Choroid plexus epithelial cell (primary cell): Measurements from ENCODE around the gene CNIH4.

Source experiments
- DNase-seq: peaks from one replicate; pipeline ENCODE4 v3.0.0-alpha.2; 2010; ENCODE audit warnings: low read depth
- H3K4me3 ChIP-seq: 2 replicates; pipeline ENCODE4 v1.5.1; 2011; ENCODE audit warnings: low read depth, mild to moderate bottlenecking, control low read depth, low read length, moderate library complexity
- TF ChIP-seq, protein P1 (sequence below): conservative IDR thresholded peaks from 2 replicates; pipeline ENCODE4 v1.5.1; 2011; ENCODE audit warnings: low read depth, mild to moderate bottlenecking, control low read depth, inconsistent platforms, low read length, moderate library complexity

CNIH4 gene

DNA sequence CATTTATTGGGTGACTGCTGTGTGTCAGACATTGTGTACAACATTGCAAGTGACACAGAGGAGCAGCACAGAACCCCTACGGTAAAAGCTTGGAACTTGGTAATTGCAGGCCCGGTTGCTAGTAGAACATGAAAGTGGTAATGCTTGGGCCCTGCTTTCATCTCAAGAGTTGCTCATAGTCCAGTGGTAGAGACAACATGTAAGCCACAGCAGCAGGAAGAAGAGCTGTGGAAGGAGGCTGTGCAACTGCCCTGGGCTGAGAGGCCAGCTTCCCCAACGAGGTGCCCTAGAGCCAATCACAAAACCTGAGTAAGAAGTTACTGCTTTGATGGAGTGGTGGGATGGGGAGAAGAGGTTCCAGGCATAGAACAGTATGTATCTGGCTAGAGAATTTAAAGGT, 18.4 kb downstream of the CNIH4 start:
- no peak overlapping the region for H3K4me3 ChIP-seq
- DNase-seq = no peak
- TF ChIP-seq, protein P1, sequence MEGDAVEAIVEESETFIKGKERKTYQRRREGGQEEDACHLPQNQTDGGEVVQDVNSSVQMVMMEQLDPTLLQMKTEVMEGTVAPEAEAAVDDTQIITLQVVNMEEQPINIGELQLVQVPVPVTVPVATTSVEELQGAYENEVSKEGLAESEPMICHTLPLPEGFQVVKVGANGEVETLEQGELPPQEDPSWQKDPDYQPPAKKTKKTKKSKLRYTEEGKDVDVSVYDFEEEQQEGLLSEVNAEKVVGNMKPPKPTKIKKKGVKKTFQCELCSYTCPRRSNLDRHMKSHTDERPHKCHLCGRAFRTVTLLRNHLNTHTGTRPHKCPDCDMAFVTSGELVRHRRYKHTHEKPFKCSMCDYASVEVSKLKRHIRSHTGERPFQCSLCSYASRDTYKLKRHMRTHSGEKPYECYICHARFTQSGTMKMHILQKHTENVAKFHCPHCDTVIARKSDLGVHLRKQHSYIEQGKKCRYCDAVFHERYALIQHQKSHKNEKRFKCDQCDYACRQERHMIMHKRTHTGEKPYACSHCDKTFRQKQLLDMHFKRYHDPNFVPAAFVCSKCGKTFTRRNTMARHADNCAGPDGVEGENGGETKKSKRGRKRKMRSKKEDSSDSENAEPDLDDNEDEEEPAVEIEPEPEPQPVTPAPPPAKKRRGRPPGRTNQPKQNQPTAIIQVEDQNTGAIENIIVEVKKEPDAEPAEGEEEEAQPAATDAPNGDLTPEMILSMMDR = no peak

DNA sequence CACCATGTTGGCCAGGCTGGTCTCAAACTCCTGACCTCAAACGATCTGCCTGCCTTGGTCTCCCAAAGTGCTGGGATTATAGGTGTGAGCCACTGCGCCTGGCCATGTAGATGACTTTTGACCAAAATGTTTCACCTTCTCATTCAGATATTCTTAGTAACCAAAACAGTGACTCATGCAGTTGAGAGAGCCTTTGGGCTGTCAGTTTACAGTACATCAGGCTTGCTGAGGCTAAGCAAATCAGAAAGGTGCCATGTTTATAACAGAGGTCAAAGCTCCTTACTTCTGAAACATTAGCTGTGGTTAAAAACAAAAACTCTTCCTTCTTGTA, 21.0 kb downstream of the CNIH4 start:
- TF ChIP-seq, protein P1 = no peak
- peak; percentile 87 for DNase-seq
- no peak overlapping the region for H3K4me3 ChIP-seq

DNA sequence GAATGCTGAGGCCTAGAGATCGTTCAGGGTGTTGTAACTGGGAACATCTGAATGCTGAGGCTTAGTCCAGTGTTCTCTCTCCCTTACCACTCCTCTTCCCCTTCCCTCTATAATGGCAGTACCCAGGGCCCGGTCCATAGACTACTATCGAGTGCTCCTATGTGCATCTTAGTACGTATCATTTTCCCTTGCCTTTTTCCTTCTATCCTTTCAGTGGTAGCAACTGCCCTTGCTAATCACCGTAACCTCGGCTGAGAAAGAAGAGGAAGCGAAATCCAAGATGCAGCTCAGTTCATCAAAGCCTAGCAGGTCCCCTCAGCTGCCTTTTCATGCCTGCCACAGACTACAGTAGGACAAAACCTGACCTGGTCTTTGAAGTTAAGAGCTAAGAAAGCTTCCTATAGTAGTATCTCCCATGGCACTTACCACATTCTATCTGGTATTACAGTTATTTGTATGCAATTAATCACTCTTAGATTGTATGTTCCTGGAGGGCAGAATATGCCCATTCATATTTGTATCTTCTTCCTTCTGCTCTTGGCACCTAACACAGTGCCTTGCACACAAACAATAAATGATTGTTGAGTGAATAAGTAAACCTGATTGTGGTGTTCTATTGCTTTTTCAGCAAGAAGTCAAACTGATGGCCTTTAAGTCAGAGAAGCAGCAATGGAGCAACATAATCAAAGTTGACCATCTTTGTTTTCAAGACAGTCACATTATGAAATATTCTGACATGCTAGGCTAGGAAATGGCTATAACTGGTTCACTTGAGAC, 22.4 kb downstream of the CNIH4 start:
- TF ChIP-seq, protein P1 = no peak
- no peak for DNase-seq
- no peak overlapping the region for H3K4me3 ChIP-seq

DNA sequence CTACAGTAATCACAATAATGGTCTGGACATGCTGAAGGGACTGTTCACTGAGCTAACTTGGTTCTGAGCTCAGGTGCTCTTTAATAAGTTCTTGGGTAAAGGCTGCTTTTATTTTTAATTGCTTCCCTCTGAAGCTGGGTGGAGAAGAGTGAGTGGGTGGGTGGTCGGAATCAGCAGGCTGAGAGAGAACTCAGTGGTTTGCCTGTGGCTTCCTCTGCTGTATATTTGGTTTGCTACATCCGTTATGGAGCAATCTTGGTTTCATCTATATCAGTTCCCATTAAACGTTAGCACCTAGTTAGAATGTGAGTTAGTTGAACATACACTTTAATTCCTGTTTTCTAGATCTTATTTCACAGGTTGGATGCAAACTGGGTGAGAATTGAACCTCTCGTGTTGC, 23.3 kb downstream of the CNIH4 start:
- TF ChIP-seq, protein P1 = no peak
- peak; percentile 47 for DNase-seq
- H3K4me3 ChIP-seq = no peak overlapping the region

DNA sequence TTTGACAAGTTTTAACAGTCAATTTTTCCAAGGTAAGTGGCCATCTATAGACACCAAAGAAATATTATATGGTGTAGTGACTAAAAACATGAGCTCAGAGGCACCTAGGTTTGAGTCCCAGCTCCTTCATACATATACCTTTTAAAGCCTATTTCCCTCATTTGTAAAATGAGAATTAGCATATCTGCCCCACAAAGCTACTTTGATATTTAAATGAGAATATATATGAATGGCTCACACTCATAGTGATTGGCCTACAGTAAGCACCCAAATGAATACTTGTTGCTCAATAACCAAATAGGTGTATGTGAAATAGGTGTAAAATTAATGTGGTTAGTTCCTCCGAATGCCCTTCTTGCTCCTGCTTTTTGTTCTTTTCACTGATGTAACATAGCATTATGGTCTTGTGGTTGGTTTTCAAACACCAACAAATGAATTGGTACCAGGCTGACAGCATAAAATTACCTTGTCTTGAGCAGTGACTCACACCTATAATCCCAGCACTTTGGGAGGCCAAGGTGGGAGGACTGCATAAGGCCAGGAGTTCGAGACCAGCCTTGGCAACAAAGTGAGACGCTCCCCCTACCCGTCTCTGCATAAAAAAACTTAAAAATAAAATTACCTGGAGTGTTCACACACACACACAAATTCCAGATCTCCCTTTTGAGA, 25.3 kb downstream of the CNIH4 start:
- H3K4me3 ChIP-seq = no peak overlapping the region
- DNase-seq = no peak
- TF ChIP-seq, protein P1 = no peak

DNA sequence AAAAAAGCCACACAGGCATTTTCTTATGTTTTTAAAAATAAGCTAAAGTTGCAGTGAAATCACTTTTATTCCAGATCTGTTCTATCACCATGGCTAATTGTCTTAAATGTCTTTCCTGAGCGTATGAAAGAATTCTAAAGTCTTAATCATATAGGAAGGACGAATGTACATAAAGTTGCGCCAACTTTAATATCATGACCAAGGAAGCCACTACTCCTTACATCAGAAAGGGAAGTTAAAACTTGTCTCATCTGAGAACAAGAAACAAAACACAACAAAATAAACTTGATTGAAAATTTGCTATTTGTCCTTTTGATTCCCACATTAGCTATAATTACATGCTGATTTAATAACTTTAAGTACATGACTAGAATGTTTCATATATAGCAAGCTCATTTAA, 26.5 kb downstream of the CNIH4 start:
- no peak for DNase-seq
- H3K4me3 ChIP-seq = no peak overlapping the region
- TF ChIP-seq, protein P1 = no peak
